Osteoblast (primary cell): Measurements from ENCODE around the gene ARF5. TPM values are rescaled to one million over a fixed set of nuclear protein-coding genes. Genes with fewer than 3 reads are reported as not detected.

Experiments
- DNase-seq: peaks from one replicate; pipeline ENCODE4 v3.0.0; 2011; ENCODE audit warnings: low spot score, mixed read lengths; ENCODE audit not compliant: insufficient read length; ENCODE audit errors: missing footprints
- H2AFZ ChIP-seq: 2 replicates; pipeline ENCODE4 v1.6.0; 2011; ENCODE audit warnings: mild to moderate bottlenecking, low read length
- H3K27ac ChIP-seq: 2 replicates; pipeline ENCODE4 v1.5.1; 2011; ENCODE audit warnings: mild to moderate bottlenecking, low read depth, low read length, moderate library complexity
- H3K27me3 ChIP-seq: 2 replicates; pipeline ENCODE4 v1.6.0; 2012; ENCODE audit warnings: mild to moderate bottlenecking, control low read depth, inconsistent platforms, low read length, moderate library complexity; ENCODE audit not compliant: insufficient read depth
- H3K36me3 ChIP-seq: 2 replicates; pipeline ENCODE4 v1.5.1; 2011; ENCODE audit warnings: mild to moderate bottlenecking, low read length, control low read depth, moderate library complexity; ENCODE audit not compliant: insufficient read depth
- H3K4me1 ChIP-seq: 2 replicates; pipeline ENCODE4 v1.5.1; 2011; ENCODE audit warnings: mild to moderate bottlenecking, low read length, control low read depth, moderate library complexity; ENCODE audit not compliant: insufficient read depth
- H3K4me2 ChIP-seq: 2 replicates; pipeline ENCODE4 v1.6.0; 2011; ENCODE audit warnings: mild to moderate bottlenecking, low read length; ENCODE audit not compliant: insufficient read depth
- H3K4me3 ChIP-seq: fragments of 200-600 bp; sonication (generic); 3 replicates; pipeline ENCODE4 v1.5.1; 2012; ENCODE audit warnings: mild to moderate bottlenecking, low read length, inconsistent platforms; ENCODE audit not compliant: insufficient read depth
- H3K79me2 ChIP-seq: 2 replicates; pipeline ENCODE4 v1.6.0; 2012; ENCODE audit warnings: mild to moderate bottlenecking, low read length, control low read depth, inconsistent platforms; ENCODE audit not compliant: insufficient read depth
- H3K9me3 ChIP-seq: 2 replicates; pipeline ENCODE4 v1.5.1; 2011; ENCODE audit warnings: low read depth, low read length, control low read depth
- H4K20me1 ChIP-seq: 2 replicates; pipeline ENCODE4 v1.6.0; 2012; ENCODE audit warnings: mild to moderate bottlenecking, low read length, control low read depth; ENCODE audit not compliant: insufficient read depth
- CTCF ChIP-seq: IDR thresholded peaks from 2 replicates; pipeline ENCODE4 v1.5.1; 2011; ENCODE audit warnings: mild to moderate bottlenecking, low read depth, low read length, moderate library complexity; ENCODE audit errors: extremely low read depth
- total RNA-seq: library from RNA; depleted of rRNA; stranded (reverse); fragments of >200 nt; gene quantifications from 2 replicates; pipeline ENCODE4 v1.2.3, GENCODE V29; 2012

ARF5 gene
- total RNA-seq, 1 donor = 147 TPM

- no peak overlapping the region for H3K4me2 ChIP-seq
- H2AFZ ChIP-seq = no peak overlapping the region
- no peak overlapping the region for H3K4me3 ChIP-seq
- no peaks in the 10 kb centered on the region for H3K27me3 ChIP-seq
- peaks cover 33% of the 10 kb centered on the region for H4K20me1 ChIP-seq
- H3K79me2 ChIP-seq = peaks cover 30% of the 10 kb centered on the region
- no peak overlapping the region for H3K27ac ChIP-seq
- peak; percentile 47 for TF ChIP-seq CTCF
- H3K4me1 ChIP-seq = peaks cover 5% of the 10 kb centered on the region
- H3K36me3 ChIP-seq = peaks cover 22% of the 10 kb centered on the region
- DNase-seq = no peak
- no peaks in the 10 kb centered on the region for H3K9me3 ChIP-seq
Observed at GRCh38 chr7:127578036-127578684, 10.1 kb upstream of the ARF5 start.

- Histone ChIP-seq H3K36me3 (peaks cover 22% of the 10 kb centered on the region), H4K20me1 (peaks cover 39% of the 10 kb centered on the region), H3K4me1 (peaks cover 11% of the 10 kb centered on the region), H3K9me3 (no peaks in the 10 kb centered on the region), H3K27ac (no peak overlapping the region), H3K27me3 (no peaks in the 10 kb centered on the region), H3K79me2 (peaks cover 36% of the 10 kb centered on the region), H2AFZ (no peak overlapping the region), H3K4me3 (no peak overlapping the region), H3K4me2 (no peak overlapping the region)
- TF ChIP-seq CTCF = no peak
- no peak for DNase-seq
Observed at GRCh38 chr7:127578711-127579275, 9.4 kb upstream of the ARF5 start.

- H3K27ac ChIP-seq = no peak overlapping the region
- H3K4me1 ChIP-seq = peaks cover 22% of the 10 kb centered on the region
- H3K4me2 ChIP-seq = no peak overlapping the region
- peaks cover 22% of the 10 kb centered on the region for H3K36me3 ChIP-seq
- no peak overlapping the region for H3K4me3 ChIP-seq
- peaks cover 51% of the 10 kb centered on the region for H3K79me2 ChIP-seq
- no peak overlapping the region for H2AFZ ChIP-seq
- peaks cover 48% of the 10 kb centered on the region for H4K20me1 ChIP-seq
- no peak for DNase-seq
- TF ChIP-seq CTCF = no peak
- H3K27me3 ChIP-seq = no peaks in the 10 kb centered on the region
- no peaks in the 10 kb centered on the region for H3K9me3 ChIP-seq
Observed at GRCh38 chr7:127580612-127581011, 7.6 kb upstream of the ARF5 start.

GRCh38 chr7:127581716-127582115 is 6.5 kb upstream of the ARF5 start:
- H4K20me1 ChIP-seq = peaks cover 48% of the 10 kb centered on the region

More at GRCh38 chr7:127581716-127582115, 6.5 kb upstream of the ARF5 start:
- H3K27ac ChIP-seq = no peak overlapping the region
- H2AFZ ChIP-seq = no peak overlapping the region
- no peaks in the 10 kb centered on the region for H3K9me3 ChIP-seq
- H3K79me2 ChIP-seq = peaks cover 51% of the 10 kb centered on the region
- no peak for DNase-seq
- TF ChIP-seq CTCF = no peak
- no peak overlapping the region for H3K4me2 ChIP-seq
- peaks cover 25% of the 10 kb centered on the region for H3K4me1 ChIP-seq
- no peaks in the 10 kb centered on the region for H3K27me3 ChIP-seq
- no peak overlapping the region for H3K4me3 ChIP-seq
- H3K36me3 ChIP-seq = peaks cover 22% of the 10 kb centered on the region
